ENCODE measurements around the gene DNAJC22. TPM values are rescaled to one million over a fixed set of nuclear protein-coding genes. Genes with fewer than 3 reads are reported as not detected.

Gene DNAJC22
- total and polyA plus RNA-seq, 2 donors from 2014 or later, result 15.1 to 16.2 TPM

DNA sequence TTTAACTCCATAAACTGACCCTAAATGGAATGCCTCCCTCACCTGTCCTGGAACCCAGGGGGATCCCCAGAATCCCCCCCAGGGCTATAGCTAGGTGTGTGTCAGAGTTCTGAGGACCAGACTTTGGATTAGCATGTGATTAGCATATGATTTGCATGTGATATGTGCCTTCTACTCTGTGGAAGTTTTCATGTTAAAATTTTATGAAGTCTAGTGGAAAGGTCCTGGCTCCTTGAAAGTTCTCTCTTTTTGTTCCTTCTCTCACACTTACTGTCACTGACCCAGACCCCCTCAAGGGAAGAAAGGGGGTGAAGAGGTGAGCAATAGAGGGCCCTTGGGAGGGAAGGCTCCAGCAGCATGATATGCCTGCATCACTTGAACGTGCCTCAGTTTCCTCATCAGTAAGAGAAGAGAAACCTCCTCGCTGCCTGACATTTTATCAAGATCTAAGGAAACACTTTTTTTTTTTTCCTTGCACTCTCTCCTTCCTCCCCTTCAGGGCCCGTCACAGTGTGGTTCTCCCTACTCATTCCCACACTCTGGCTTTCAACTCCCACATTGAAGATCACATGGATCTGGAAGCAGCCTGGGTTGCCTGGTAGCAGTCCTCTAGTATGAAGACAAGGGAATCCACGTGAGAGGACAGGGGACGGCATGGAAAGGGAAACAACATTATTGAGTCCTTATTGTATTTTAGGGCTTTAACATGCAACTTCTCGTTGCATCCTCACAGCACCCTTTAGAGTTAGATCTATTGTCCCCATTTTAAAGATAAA, 6.4 kb upstream of the DNAJC22 start:
- H3K27ac ChIP-seq (ENCODE audit: low read depth in 2 of 2, low read length in 2 of 2), result no peak overlapping the region
- H3K36me3 ChIP-seq (ENCODE audit: control insufficient read depth in 2 of 3, insufficient read depth in 3 of 3, low read length in 3 of 3), result no peaks in the 10 kb centered on the region
- peaks cover 8% of the 10 kb centered on the region for H3K27me3 ChIP-seq (ENCODE audit: control insufficient read depth, insufficient read depth, low read length)
- DNase-seq (no peak), FAIRE-seq (no peak)
- H3K4me1 ChIP-seq (ENCODE audit: control insufficient read depth in 2 of 3, insufficient read depth in 2 of 3, low read depth in 1 of 3, low read length in 3 of 3), result peaks cover 3 to 21% (median 14%) of the 10 kb centered on the region in 3 donors
- H3K9me3 ChIP-seq (ENCODE audit: control insufficient read depth in 2 of 3, insufficient read depth in 1 of 3, low read length in 3 of 3), result no peaks in the 10 kb centered on the region
- no peak overlapping the region for H3K4me3 ChIP-seq (ENCODE audit: low read length in 3 of 3)
- no peak overlapping the region for H3K9ac ChIP-seq (ENCODE audit: low read length in 3 of 3)
- intact Hi-C loops (cut with DNase I), result no loop called here
- TF ChIP-seq, protein P1, sequence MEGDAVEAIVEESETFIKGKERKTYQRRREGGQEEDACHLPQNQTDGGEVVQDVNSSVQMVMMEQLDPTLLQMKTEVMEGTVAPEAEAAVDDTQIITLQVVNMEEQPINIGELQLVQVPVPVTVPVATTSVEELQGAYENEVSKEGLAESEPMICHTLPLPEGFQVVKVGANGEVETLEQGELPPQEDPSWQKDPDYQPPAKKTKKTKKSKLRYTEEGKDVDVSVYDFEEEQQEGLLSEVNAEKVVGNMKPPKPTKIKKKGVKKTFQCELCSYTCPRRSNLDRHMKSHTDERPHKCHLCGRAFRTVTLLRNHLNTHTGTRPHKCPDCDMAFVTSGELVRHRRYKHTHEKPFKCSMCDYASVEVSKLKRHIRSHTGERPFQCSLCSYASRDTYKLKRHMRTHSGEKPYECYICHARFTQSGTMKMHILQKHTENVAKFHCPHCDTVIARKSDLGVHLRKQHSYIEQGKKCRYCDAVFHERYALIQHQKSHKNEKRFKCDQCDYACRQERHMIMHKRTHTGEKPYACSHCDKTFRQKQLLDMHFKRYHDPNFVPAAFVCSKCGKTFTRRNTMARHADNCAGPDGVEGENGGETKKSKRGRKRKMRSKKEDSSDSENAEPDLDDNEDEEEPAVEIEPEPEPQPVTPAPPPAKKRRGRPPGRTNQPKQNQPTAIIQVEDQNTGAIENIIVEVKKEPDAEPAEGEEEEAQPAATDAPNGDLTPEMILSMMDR (IDR thresholded peaks at IDR 0.05; ENCODE audit: borderline replicate concordance, extremely low read depth, insufficient read depth), result no peak

DNA sequence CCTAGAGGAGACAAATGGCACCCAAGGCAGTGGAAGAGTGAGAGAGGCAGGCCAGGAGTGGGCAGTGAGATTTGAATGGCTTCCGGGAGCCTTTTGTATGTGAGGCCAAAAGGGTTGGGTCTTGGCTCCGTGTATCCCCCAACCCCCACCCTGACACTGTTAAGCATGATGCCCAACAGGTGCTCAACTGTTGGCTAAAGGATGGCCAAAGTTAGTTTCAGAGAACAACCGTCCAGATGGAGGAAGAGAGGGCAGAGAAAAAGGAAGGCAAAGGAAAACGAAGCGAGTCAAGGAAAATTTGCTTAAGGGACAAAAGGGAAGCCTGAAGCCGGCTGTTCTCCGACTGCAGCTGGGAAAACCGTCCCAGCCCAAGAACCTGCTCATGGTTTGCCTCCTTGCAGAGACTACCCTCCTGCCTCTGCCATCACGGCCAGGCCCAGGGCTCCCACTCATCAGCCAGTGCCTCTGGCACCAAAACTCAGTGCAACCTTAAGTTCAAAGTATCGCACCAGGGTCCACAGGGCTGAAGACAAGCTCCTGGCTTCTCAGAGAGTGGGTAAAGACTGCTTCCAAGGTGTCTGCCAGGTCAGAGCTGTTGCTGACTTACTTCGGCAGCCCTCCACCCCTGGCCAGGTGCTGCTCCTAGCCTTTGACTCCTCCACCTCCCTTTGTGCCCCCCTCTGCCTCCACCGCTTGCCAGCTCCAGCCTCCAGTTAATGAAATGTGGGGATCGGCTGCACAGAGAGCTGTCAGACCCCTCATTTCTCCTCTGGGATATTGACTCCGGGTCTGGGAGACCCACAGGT, 5.5 kb upstream of the DNAJC22 start:
- Histone ChIP-seq H3K9me3 (ENCODE audit: control insufficient read depth in 2 of 3, insufficient read depth in 1 of 3, low read length in 3 of 3) (no peaks in the 10 kb centered on the region), H3K4me1 (ENCODE audit: control insufficient read depth in 2 of 3, insufficient read depth in 2 of 3, low read depth in 1 of 3, low read length in 3 of 3) (peaks cover 3 to 28% (median 14%) of the 10 kb centered on the region in 3 donors), H3K36me3 (ENCODE audit: control insufficient read depth in 2 of 3, insufficient read depth in 3 of 3, low read length in 3 of 3) (no peaks in the 10 kb centered on the region), H3K27ac (ENCODE audit: low read depth in 2 of 2, low read length in 2 of 2) (no peak overlapping the region), H3K27me3 (ENCODE audit: control insufficient read depth, insufficient read depth, low read length) (peaks cover 4% of the 10 kb centered on the region), H3K4me3 (ENCODE audit: low read length in 3 of 3) (no peak overlapping the region), H3K9ac (ENCODE audit: low read length in 3 of 3) (no peak overlapping the region)
- TF ChIP-seq, protein P1 (IDR thresholded peaks at IDR 0.05; ENCODE audit: borderline replicate concordance, extremely low read depth, insufficient read depth), result no peak
- FAIRE-seq (no peak), DNase-seq (peak in 1 of 5 donors; percentile 41)
- intact Hi-C loops (cut with DNase I), result no loop called here

DNA sequence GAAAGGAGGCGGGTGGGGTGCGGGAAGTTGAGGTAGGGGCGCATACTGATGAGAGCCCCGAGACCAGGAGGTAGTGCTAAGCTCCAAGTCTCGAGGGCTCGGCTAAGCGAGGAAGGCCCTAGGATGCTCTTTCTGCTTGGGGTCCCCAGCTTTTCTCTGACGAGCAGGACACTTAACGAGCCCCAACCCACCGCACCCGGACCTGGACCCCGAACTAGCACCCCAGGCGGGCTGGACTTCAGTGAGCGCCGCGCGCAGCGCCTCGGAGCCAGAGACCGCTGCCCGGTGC, 5.0 kb upstream of the DNAJC22 start:
- FAIRE-seq, result no peak
- DNase-seq, result no peak
- H3K9me3 ChIP-seq (ENCODE audit: control insufficient read depth in 2 of 3, insufficient read depth in 1 of 3, low read length in 3 of 3), result no peaks in the 10 kb centered on the region
- TF ChIP-seq, protein P1 (IDR thresholded peaks at IDR 0.05; ENCODE audit: borderline replicate concordance, extremely low read depth, insufficient read depth), result no peak
- no peaks in the 10 kb centered on the region for H3K27me3 ChIP-seq (ENCODE audit: control insufficient read depth, insufficient read depth, low read length)
- H3K36me3 ChIP-seq (ENCODE audit: control insufficient read depth in 2 of 3, insufficient read depth in 3 of 3, low read length in 3 of 3), result no peaks in the 10 kb centered on the region
- no peak overlapping the region for H3K27ac ChIP-seq (ENCODE audit: low read depth in 2 of 2, low read length in 2 of 2)
- no peak overlapping the region for H3K4me3 ChIP-seq (ENCODE audit: low read length in 3 of 3)
- intact Hi-C loops (cut with DNase I), result no loop called here
- H3K9ac ChIP-seq (ENCODE audit: low read length in 3 of 3), result no peak overlapping the region
- H3K4me1 ChIP-seq (ENCODE audit: control insufficient read depth in 2 of 3, insufficient read depth in 2 of 3, low read depth in 1 of 3, low read length in 3 of 3), result peaks cover 3 to 27% (median 17%) of the 10 kb centered on the region in 3 donors
